Measurements from ENCODE around the gene CNBD2.
"Not testable (repeated sequence)": the region's sequence is repeated elsewhere in the genome, so short reads cannot be mapped to it uniquely, and the experiment has no call there.

CNBD2 gene

DNA sequence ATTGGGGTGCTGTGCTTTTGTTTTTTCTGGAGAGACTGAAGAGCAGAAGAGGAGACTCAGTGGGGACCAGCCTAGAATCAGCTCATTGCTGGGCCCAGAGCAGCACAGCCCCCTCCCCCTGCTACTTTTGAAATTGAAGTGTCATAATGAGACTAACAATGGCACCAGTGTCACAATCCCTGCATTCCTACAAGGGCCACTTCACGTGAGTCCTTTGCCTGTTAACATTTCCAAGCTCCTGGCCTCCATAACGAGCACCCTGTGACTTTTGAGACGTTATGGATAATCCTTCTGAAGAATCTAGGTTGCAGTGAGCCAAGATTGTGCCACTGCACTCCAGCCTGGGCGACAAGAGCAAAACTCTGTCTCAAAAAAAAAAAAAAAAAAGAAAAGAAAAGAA is 41.7 kb downstream of the CNBD2 start:
- no peak for TF ChIP-seq JUND (IDR thresholded peaks at IDR 0.05; ENCODE audit: low read depth)
- DNase-seq (ENCODE audit: low read depth in 1 of 2, low spot score in 1 of 2): no peak
- in situ Hi-C loops (cut with HindIII; ENCODE audit: low pct_unique_long_range_greater_than_20kb, low sequenced_read_pairs): no loop called here

DNA sequence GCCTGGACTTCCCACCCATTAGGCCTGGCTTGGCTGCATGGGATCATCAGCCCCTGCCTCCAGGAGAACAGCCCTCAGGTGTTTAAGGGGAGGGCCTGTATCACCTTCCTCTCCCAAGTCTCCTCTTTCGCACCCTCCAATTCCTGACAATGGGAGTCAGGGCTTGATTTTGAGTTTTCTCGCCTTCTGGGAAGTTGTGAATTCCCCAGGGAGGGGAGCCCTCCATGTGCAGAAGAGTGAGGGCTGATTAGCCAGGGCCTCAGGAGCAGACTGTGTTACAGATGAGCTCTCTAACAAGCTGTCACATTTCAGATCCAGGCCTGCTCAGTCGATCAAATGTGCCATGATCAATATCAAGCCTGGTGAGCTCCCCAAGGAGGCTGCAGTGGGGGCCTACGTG is 42.4 kb downstream of the CNBD2 start:
- DNase-seq (ENCODE audit: low read depth in 1 of 2, low spot score in 1 of 2): no peak
- in situ Hi-C loops (cut with HindIII; ENCODE audit: low pct_unique_long_range_greater_than_20kb, low sequenced_read_pairs): no loop called here
- TF ChIP-seq JUND (IDR thresholded peaks at IDR 0.05; ENCODE audit: low read depth): no peak

DNA sequence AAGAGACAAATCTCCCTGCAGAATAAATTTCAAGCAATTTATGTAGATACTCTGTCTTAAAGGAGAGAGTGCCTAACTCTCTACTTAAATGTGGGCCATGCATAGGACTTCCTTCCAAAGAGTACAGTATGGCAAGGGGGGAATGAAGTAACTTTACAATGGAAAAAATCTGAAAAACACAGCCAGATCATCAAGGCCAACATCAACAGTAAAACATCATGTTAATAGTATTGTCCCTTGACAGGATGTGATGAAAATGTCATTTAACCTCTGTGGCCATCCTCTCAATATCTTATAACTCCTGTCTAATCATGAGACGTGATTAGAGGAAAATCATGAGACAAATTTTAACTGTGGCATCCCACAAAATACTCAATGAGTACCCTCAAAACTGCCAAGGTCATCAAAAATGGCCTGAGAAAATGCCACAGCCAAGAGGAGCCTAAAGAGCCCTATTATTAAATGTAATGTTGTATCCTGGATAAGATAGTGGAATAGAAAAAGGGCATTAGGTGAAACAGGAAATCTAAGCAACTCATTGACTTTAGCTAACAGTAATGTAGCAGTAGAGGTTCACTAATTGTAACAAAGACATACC is 47.5 kb downstream of the CNBD2 start:
- TF ChIP-seq JUND (IDR thresholded peaks at IDR 0.05; ENCODE audit: low read depth): no peak
- DNase-seq (ENCODE audit: low read depth in 1 of 2, low spot score in 1 of 2): no peak
- in situ Hi-C loops (cut with HindIII; ENCODE audit: low pct_unique_long_range_greater_than_20kb, low sequenced_read_pairs): no loop called here

- in situ Hi-C loops (cut with HindIII; ENCODE audit: low pct_unique_long_range_greater_than_20kb, low sequenced_read_pairs): no loop called here
- TF ChIP-seq JUND (IDR thresholded peaks at IDR 0.05; ENCODE audit: low read depth): no peak
- DNase-seq (ENCODE audit: low read depth in 1 of 2, low spot score in 1 of 2): peak; percentile 49 to 64
Measured at GRCh38 chr20:36017048-36017951, 48.9 kb downstream of the CNBD2 start.

DNA sequence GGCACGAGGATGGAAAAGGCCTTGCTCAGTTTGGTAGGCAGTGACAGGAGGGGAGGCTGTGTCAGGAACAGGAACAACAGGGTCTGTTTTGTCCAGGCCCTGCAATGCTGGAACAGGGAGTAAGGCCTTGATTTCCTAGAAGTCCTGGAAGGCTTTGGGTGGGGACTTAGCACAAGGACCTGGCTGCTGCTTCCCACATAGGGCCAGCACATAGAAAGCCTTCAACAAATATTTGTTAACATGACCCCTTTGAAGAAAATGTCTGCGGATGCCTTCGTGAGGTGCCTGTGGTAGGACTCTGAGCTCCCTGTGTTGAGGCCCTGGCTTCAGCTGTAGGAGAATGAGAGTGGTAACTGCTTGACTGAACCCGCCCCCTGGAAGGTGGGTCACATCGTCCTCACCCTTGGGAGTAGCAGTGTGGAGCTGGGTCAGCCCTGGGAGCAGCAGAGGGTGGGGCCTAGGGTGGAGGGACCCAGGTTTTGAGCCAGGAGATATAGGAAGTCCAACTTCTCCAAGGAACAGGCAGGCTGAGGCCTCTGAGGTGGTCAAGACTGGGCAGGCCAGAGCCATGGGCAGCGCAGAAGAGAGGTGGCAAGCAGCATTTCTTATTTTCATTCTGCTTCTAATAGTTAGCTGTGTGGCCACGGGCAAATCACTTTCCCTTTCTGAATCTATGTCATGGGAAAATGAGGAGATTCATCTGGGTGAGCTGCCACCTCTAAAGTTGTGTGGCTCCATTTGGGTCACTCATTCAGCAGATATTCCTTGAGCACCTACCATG is 50.0 kb downstream of the CNBD2 start:
- in situ Hi-C loops (cut with HindIII; ENCODE audit: low pct_unique_long_range_greater_than_20kb, low sequenced_read_pairs): no loop called here
- no peak for DNase-seq (ENCODE audit: low read depth in 1 of 2, low spot score in 1 of 2)
- no peak for TF ChIP-seq JUND (IDR thresholded peaks at IDR 0.05; ENCODE audit: low read depth)

- in situ Hi-C loops (cut with HindIII; ENCODE audit: low pct_unique_long_range_greater_than_20kb, low sequenced_read_pairs); DNase-seq (ENCODE audit: low read depth in 1 of 2, low spot score in 1 of 2): not testable (repeated sequence)
Measured at GRCh38 chr20:36026131-36026530, 57.7 kb downstream of the CNBD2 start.

DNA sequence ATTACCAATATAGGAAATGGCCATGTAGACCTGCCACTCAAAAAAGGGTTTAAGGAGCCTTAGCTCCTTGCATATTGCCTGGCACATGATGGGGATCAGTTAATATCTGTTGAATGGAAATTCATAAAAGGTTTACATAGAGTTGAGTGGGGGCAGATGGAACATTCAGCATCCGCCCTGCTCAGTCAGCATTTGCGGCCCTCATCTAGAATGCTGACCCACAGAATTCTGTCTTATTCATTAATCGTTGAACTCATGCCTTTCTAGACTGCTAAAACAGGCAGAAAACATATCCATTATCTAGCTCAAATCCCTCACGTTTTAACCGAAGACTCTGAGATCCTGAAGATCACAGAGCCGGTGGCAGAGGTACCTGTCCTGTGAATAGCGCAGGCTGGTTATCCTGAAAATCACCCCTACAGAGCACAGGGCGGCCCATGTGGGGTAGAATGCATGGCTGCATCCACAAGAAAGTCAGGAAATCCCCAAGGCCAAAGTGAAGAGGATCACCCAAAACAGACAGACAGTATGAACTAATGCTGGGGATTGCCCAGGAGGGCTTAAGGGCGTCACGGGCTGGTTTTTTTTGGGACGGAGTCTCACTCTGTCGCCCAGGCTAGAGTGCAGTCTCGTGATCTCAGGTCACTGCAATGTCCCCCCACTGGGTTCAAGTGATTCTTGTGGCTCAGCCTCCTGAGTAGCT is 59.9 kb downstream of the CNBD2 start:
- in situ Hi-C loops (cut with HindIII; ENCODE audit: low pct_unique_long_range_greater_than_20kb, low sequenced_read_pairs): no loop called here
- no peak for TF ChIP-seq JUND (IDR thresholded peaks at IDR 0.05; ENCODE audit: low read depth)

GRCh38 chr20:36030149-36030548 is 61.8 kb downstream of the CNBD2 start:
- in situ Hi-C loops (cut with HindIII; ENCODE audit: low pct_unique_long_range_greater_than_20kb, low sequenced_read_pairs): no loop called here
- no peak for TF ChIP-seq JUND (IDR thresholded peaks at IDR 0.05; ENCODE audit: low read depth)
- no peak for DNase-seq (ENCODE audit: low read depth in 1 of 2, low spot score in 1 of 2)

More for the DNA sequence above, 59.9 kb downstream of the CNBD2 start:
- DNase-seq (ENCODE audit: low read depth in 1 of 2, low spot score in 1 of 2): no peak

- no peak for DNase-seq (ENCODE audit: low read depth in 1 of 2, low spot score in 1 of 2)
Measured at GRCh38 chr20:36031806-36032205, 63.4 kb downstream of the CNBD2 start.

GRCh38 chr20:36034875-36035274 is 66.5 kb downstream of the CNBD2 start:
- no peak for TF ChIP-seq JUND (IDR thresholded peaks at IDR 0.05; ENCODE audit: low read depth)
- in situ Hi-C loops (cut with HindIII; ENCODE audit: low pct_unique_long_range_greater_than_20kb, low sequenced_read_pairs): no loop called here
- DNase-seq (ENCODE audit: low read depth in 1 of 2, low spot score in 1 of 2): no peak

More at GRCh38 chr20:36031806-36032205, 63.4 kb downstream of the CNBD2 start:
- TF ChIP-seq JUND (IDR thresholded peaks at IDR 0.05; ENCODE audit: low read depth): no peak
- in situ Hi-C loops (cut with HindIII; ENCODE audit: low pct_unique_long_range_greater_than_20kb, low sequenced_read_pairs): no loop called here

- no peak for TF ChIP-seq JUND (IDR thresholded peaks at IDR 0.05; ENCODE audit: low read depth)
- in situ Hi-C loops (cut with HindIII; ENCODE audit: low pct_unique_long_range_greater_than_20kb, low sequenced_read_pairs): no loop called here
- peak; percentile 31 to 48 for DNase-seq (ENCODE audit: low read depth in 1 of 2, low spot score in 1 of 2)
Measured at GRCh38 chr20:36035745-36036144, 67.4 kb downstream of the CNBD2 start.

DNA sequence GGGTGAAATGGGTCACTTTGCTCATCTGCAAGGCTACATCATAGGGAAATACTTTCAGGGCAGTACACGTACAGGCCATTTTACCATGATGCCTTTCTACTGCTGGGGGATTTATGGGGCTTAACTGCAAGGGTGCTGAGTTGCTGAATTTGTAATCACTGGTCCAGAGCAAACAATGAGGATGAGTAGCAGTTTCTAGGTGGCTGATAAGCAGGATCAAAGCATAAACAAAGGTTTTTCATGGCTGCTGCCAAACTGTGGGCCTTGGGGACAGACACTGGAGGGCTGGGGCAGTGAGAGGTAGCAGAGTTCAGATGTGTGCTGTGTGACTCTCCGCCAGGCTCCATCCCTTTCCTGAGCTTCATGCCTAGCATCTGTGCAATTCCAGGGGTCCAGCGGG is 68.3 kb downstream of the CNBD2 start:
- no peak for TF ChIP-seq JUND (IDR thresholded peaks at IDR 0.05; ENCODE audit: low read depth)
- in situ Hi-C loops (cut with HindIII; ENCODE audit: low pct_unique_long_range_greater_than_20kb, low sequenced_read_pairs): no loop called here
- DNase-seq (ENCODE audit: low read depth in 1 of 2, low spot score in 1 of 2): no peak

All from T47D (cell line).